Natural killer cell (primary cell): ENCODE results near the gene BTBD16. TPM values are rescaled to one million over a fixed set of nuclear protein-coding genes. Genes with fewer than 3 reads are reported as not detected.

Source experiments
- ATAC-seq, 3 donors: fragments of 150-1000 bp in 2 of 3; fragments of 200-7000 bp in 1 of 3; cut with Tn5 transposase; 1 replicate in 1 of 3; 2 replicates in 2 of 3; pipeline ENCODE4 v1.10.0; 2021; ENCODE audit warnings: mild to moderate bottlenecking in 2 of 3, moderate library complexity in 2 of 3
- DNase-seq, 2 donors: peaks; one replicate each; pipeline versions ENCODE4 v3.0.0 to v3.0.0-alpha.2; 2013 to 2021; ENCODE audit warnings: mixed read lengths in 1 of 2
- H3K27ac ChIP-seq: one replicate; pipeline ENCODE4 v1.5.1; 2013; ENCODE audit warnings: mild to moderate bottlenecking, low read length
- H3K27me3 ChIP-seq: one replicate; pipeline ENCODE4 v1.6.1; 2013; ENCODE audit warnings: low read length; ENCODE audit not compliant: control insufficient read depth, insufficient read depth
- H3K36me3 ChIP-seq: one replicate; pipeline ENCODE4 v1.6.1; 2013; ENCODE audit warnings: low read length; ENCODE audit not compliant: control insufficient read depth, insufficient read depth
- H3K4me1 ChIP-seq: one replicate; pipeline ENCODE4 v1.6.1; 2013; ENCODE audit warnings: low read length; ENCODE audit not compliant: control insufficient read depth, insufficient read depth
- H3K4me3 ChIP-seq: one replicate; pipeline ENCODE4 v1.5.1; 2013; ENCODE audit warnings: low read length
- H3K9me3 ChIP-seq: one replicate; pipeline ENCODE4 v1.6.1; 2013; ENCODE audit warnings: low read length; ENCODE audit not compliant: control insufficient read depth, insufficient read depth
- H3K27ac Mint-ChIP-seq, 2 donors: one replicate each; pipeline ENCODE4 v1.8.0; 2022; ENCODE audit warnings: mild to moderate bottlenecking in 2 of 2, mixed read lengths in 2 of 2, moderate library complexity in 1 of 2
- H3K27me3 Mint-ChIP-seq, 2 donors: one replicate each; pipeline ENCODE4 v1.8.0; 2022; ENCODE audit warnings: low read depth in 2 of 2, mixed read lengths in 2 of 2
- H3K36me3 Mint-ChIP-seq: one replicate; pipeline ENCODE4 v1.8.0; 2022; ENCODE audit warnings: mixed read lengths
- H3K4me1 Mint-ChIP-seq, 2 donors: one replicate each; pipeline ENCODE4 v1.8.0; 2022; ENCODE audit warnings: mixed read lengths in 2 of 2
- H3K4me3 Mint-ChIP-seq: one replicate; pipeline ENCODE4 v1.8.0; 2022; ENCODE audit warnings: mild to moderate bottlenecking, moderate library complexity, mixed read lengths
- H3K9me3 Mint-ChIP-seq, 2 donors: one replicate each; pipeline ENCODE4 v1.8.0; 2022; ENCODE audit warnings: mixed read lengths in 2 of 2
- WGBS: methylation state at CpG from one replicate; pipeline ENCODE4 v1.1.7; 2013; ENCODE audit warnings: missing lambda C conversion rate; ENCODE audit not compliant: insufficient coverage; 5-methylcytosine and 5-hydroxymethylcytosine counted together
- intact Hi-C: fragments of 100-400 bp; cut with micrococcal nuclease; formaldehyde crosslinking; loops from one replicate; pipeline ENCODE4 v1.14.2; 2022
- total RNA-seq, 4 donors: library from RNA; stranded (reverse); fragments of 120-200 nt in 1 of 4; gene quantifications; one replicate each; pipeline versions ENCODE4 v1.2.3 to v1.2.4, GENCODE V29; 2013 to 2022
- TF ChIP-seq, protein P1 (sequence below): fragments of 200-600 bp; IDR thresholded peaks from one replicate; pipeline ENCODE4 v1.8.0; 2022; ENCODE audit warnings: antibody characterized with exemption

The BTBD16 gene
- total RNA-seq, 3 donors from 2014 or later (not counting 1 experiment from before 2014, with no cell fraction given), result not detected

DNA sequence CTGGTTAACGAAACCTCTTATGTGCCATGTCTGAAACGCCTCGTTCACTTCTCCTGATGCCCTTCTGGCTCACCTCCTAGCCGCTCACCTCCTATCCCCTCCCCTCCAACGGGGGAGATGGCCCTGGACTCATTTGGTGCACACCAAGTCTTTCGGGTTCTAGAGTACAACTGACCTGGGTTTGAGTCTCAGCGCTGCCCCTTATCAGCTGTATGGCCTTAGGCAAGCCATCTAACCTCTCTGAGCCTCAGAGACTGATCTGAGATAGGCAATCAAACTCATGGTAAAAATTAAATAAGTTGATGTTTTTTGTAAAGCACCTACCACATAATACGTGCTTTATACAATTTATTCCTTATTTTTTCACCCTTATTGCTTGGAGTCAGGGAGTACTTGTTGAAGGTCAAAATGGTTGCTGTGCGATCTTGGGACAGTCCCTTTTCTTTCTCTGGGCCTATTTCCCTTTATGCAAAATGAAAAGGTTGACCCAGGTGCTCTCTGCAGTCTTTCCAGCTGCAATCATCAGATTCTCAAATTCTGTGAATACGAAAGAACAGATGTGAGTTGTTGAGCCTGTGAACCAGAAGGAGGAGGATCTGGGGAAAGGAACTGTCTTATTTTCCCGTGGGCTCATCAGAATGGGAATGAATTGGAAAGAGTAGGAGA is 72.2 kb downstream of the BTBD16 start:
- Mint-ChIP-seq H3K4me1 (peaks cover 7 to 19% of the 10 kb centered on the region in 2 donors), H3K27ac (no peak overlapping the region), H3K4me3 (no peak overlapping the region), H3K36me3 (no peaks in the 10 kb centered on the region), H3K27me3 (no peaks in the 10 kb centered on the region), H3K9me3 (no peaks in the 10 kb centered on the region)
- DNase-seq, result no peak
- intact Hi-C loops, result loop anchor here (2.0 kb wide), 1 partner anchor 44 kb away; no protein-coding TSS in a partner anchor
- TF ChIP-seq, protein P1, sequence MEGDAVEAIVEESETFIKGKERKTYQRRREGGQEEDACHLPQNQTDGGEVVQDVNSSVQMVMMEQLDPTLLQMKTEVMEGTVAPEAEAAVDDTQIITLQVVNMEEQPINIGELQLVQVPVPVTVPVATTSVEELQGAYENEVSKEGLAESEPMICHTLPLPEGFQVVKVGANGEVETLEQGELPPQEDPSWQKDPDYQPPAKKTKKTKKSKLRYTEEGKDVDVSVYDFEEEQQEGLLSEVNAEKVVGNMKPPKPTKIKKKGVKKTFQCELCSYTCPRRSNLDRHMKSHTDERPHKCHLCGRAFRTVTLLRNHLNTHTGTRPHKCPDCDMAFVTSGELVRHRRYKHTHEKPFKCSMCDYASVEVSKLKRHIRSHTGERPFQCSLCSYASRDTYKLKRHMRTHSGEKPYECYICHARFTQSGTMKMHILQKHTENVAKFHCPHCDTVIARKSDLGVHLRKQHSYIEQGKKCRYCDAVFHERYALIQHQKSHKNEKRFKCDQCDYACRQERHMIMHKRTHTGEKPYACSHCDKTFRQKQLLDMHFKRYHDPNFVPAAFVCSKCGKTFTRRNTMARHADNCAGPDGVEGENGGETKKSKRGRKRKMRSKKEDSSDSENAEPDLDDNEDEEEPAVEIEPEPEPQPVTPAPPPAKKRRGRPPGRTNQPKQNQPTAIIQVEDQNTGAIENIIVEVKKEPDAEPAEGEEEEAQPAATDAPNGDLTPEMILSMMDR, result no peak
- WGBS, result 85% methylated on average over 10 of the region's 11 CpGs
- no peak overlapping the region for H3K4me3 ChIP-seq
- H3K27ac ChIP-seq, result no peak overlapping the region
- H3K36me3 ChIP-seq, result no peaks in the 10 kb centered on the region
- no peak for ATAC-seq
- no peaks in the 10 kb centered on the region for H3K9me3 ChIP-seq
- H3K4me1 ChIP-seq, result no peaks in the 10 kb centered on the region
- H3K27me3 ChIP-seq, result no peaks in the 10 kb centered on the region

DNA sequence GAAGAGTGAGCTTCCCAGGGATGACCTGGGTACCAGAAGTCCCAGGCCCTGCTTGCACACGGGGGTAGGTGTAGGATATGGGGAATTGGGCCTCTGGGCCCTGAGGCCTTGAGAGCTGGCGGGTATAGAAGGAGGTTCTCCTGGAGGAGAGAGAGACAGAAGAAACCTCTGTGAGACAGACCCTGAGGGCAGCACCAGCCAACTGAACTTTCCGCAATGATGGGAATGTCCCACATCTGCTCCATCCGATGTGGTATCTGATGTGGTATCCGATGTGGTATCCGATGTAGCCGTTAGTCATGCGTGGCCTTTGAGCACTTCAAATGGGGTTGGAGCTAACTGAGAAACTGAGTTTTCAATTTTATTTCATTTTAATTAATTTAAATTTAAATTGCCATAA is 72.8 kb downstream of the BTBD16 start:
- H3K27me3 Mint-ChIP-seq, result no peaks in the 10 kb centered on the region
- H3K27ac Mint-ChIP-seq, result no peak overlapping the region
- H3K4me1 Mint-ChIP-seq, result peaks cover 7 to 19% of the 10 kb centered on the region in 2 donors
- WGBS, result 80% methylated on average over 8 of the region's 8 CpGs
- intact Hi-C loops, result loop anchor here (2.0 kb wide), 1 partner anchor 45 kb away; no protein-coding TSS in a partner anchor
- H3K36me3 Mint-ChIP-seq, result no peaks in the 10 kb centered on the region
- Histone ChIP-seq H3K36me3 (no peaks in the 10 kb centered on the region), H3K9me3 (no peaks in the 10 kb centered on the region), H3K27ac (no peak overlapping the region), H3K4me3 (no peak overlapping the region), H3K4me1 (no peaks in the 10 kb centered on the region), H3K27me3 (no peaks in the 10 kb centered on the region)
- no peaks in the 10 kb centered on the region for H3K9me3 Mint-ChIP-seq
- TF ChIP-seq, protein P1, result no peak
- H3K4me3 Mint-ChIP-seq, result no peak overlapping the region
- no peak for ATAC-seq
- no peak for DNase-seq

DNA sequence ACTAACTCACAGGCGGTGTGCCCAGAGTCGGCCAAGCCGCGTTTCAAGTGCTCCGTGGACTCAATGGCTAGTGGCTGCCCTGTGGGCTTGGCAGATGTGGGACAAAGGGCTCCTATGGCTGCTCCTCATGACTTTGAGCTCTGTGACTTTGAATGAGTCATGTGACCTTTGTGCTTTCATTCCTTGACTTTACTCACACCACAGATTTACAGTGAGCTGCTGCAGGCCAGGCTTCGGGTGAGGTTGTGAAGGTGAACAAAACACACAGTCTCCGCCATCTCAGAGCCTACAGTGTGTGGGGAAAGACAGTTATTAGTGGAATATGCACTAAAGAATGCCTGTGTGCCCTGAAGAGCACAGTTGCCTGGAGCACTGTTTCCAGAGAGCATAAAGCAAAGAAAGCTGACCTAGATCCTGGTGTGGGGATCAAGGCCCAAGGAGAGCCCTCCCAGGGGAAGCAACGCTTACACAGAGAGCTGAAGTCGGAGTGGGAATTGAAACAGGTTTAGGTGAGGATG is 73.7 kb downstream of the BTBD16 start:
- Histone ChIP-seq H3K4me3 (no peak overlapping the region), H3K36me3 (no peaks in the 10 kb centered on the region), H3K9me3 (no peaks in the 10 kb centered on the region), H3K4me1 (no peaks in the 10 kb centered on the region), H3K27ac (no peak overlapping the region), H3K27me3 (no peaks in the 10 kb centered on the region)
- no peaks in the 10 kb centered on the region for H3K27me3 Mint-ChIP-seq
- DNase-seq (no peak), ATAC-seq (no peak)
- TF ChIP-seq, protein P1, result no peak
- no peaks in the 10 kb centered on the region for H3K36me3 Mint-ChIP-seq
- no peak overlapping the region for H3K4me3 Mint-ChIP-seq
- no peaks in the 10 kb centered on the region for H3K9me3 Mint-ChIP-seq
- 90% methylated on average over 9 of the region's 9 CpGs for WGBS
- H3K4me1 Mint-ChIP-seq, result peaks cover 7 to 19% of the 10 kb centered on the region in 2 donors
- no peak overlapping the region for H3K27ac Mint-ChIP-seq
- intact Hi-C loops, result no loop called here
